IMR-90 (cell line): ENCODE measurements around the gene BCL11A. TPM values are rescaled to one million over a fixed set of nuclear protein-coding genes. Genes with fewer than 3 reads are reported as not detected.

ENCODE experiments used
- ATAC-seq: fragments of 200-7000 bp; cut with Tn5 transposase; 2 replicates; pipeline ENCODE4 v1.9.1; 2020; ENCODE audit warnings: low read depth, mild to moderate bottlenecking, moderate library complexity
- BruUV-seq: library from RNA; stranded (reverse); fragments of 400-500 nt; replicated peaks from 2 replicates; lab custom pipeline; 2021; lab: Mats Ljungman, UMichigan
- CTCF ChIA-PET: fragments of 300-600 bp; formaldehyde crosslinking; extraction: SDS; loops from one replicate; lab custom pipeline; 2021; ENCODE audit warnings: antibody characterized with exemption; lab: Yijun Ruan, JAX
- POLR2A ChIA-PET: fragments of 300-600 bp; sonication (Branson Sonifier 250); formaldehyde crosslinking; loops from one replicate; lab custom pipeline; 2022; ENCODE audit warnings: antibody characterized with exemption; ENCODE audit not compliant: unreplicated experiment; lab: Charles Lee
- DNase-seq: peaks from one replicate; pipeline ENCODE4 v3.0.0; 2013
- H2AFZ ChIP-seq: replicated peaks from 2 replicates; pipeline ENCODE3; 2013; ENCODE audit warnings: low read length, mild to moderate bottlenecking; ENCODE audit not compliant: poor library complexity
- H2AK5ac ChIP-seq: 2 replicates; pipeline ENCODE4 v1.6.1; 2013; ENCODE audit warnings: low read depth, low read length, inconsistent platforms
- H2AK9ac ChIP-seq: replicated peaks from 2 replicates; pipeline ENCODE3; 2013; ENCODE audit warnings: mild to moderate bottlenecking, low read depth, low read length, moderate library complexity; ENCODE audit not compliant: poor library complexity
- H2BK120ac ChIP-seq: 2 replicates; pipeline ENCODE4 v1.6.1; 2013; ENCODE audit warnings: low read depth, low read length, inconsistent platforms
- H2BK15ac ChIP-seq: 3 replicates; pipeline ENCODE4 v1.6.1; 2013; ENCODE audit warnings: low read depth, low read length, inconsistent platforms
- H2BK20ac ChIP-seq: 2 replicates; pipeline ENCODE4 v1.6.1; 2013; ENCODE audit warnings: low read depth, mild to moderate bottlenecking, inconsistent platforms, low read length, moderate library complexity
- H2BK5ac ChIP-seq: 2 replicates; pipeline ENCODE4 v1.6.1; 2013; ENCODE audit warnings: mild to moderate bottlenecking, low read depth, low read length, inconsistent platforms; ENCODE audit not compliant: poor library complexity, severe bottlenecking
- H3K14ac ChIP-seq: replicated peaks from 2 replicates; pipeline ENCODE4 v1.6.1; 2013; ENCODE audit warnings: low read depth, low read length, inconsistent platforms
- H3K18ac ChIP-seq: 2 replicates; pipeline ENCODE4 v1.6.1; 2013; ENCODE audit warnings: low read depth, low read length, control low read depth
- H3K23ac ChIP-seq: 2 replicates; pipeline ENCODE4 v1.6.1; 2013; ENCODE audit warnings: low read depth, low read length, inconsistent platforms
- H3K27ac ChIP-seq: 2 replicates; pipeline ENCODE4 v1.5.1; 2013; ENCODE audit warnings: mild to moderate bottlenecking, control low read depth, low read length; ENCODE audit not compliant: insufficient read depth
- H3K27me3 ChIP-seq: 2 replicates; pipeline ENCODE4 v1.6.1; 2013; ENCODE audit warnings: low read length; ENCODE audit not compliant: control insufficient read depth, insufficient read depth
- H3K36me3 ChIP-seq: 2 replicates; pipeline ENCODE4 v1.6.1; 2013; ENCODE audit warnings: low read length, mixed read lengths; ENCODE audit not compliant: control insufficient read depth, insufficient read depth
- H3K4ac ChIP-seq: 2 replicates; pipeline ENCODE4 v1.6.1; 2013; ENCODE audit warnings: low read depth, low read length, inconsistent platforms
- H3K4me1 ChIP-seq: 2 replicates; pipeline ENCODE4 v1.6.1; 2013; ENCODE audit warnings: low read length, mixed read lengths; ENCODE audit not compliant: control insufficient read depth, insufficient read depth
- H3K4me2 ChIP-seq: 2 replicates; pipeline ENCODE4 v1.6.1; 2013; ENCODE audit warnings: low read depth, mild to moderate bottlenecking, control low read depth, low read length, moderate library complexity
- H3K4me3 ChIP-seq: 2 replicates; pipeline ENCODE4 v1.5.1; 2013; ENCODE audit warnings: low read depth, mild to moderate bottlenecking, control low read depth, low read length, moderate library complexity; ENCODE audit not compliant: insufficient read depth
- H3K56ac ChIP-seq: 2 replicates; pipeline ENCODE4 v1.6.1; 2013; ENCODE audit warnings: low read length, inconsistent platforms; ENCODE audit not compliant: insufficient read depth; ENCODE audit errors: extremely low read depth
- H3K79me1 ChIP-seq, 2 experiments: 2 replicates each; pipeline ENCODE4 v1.6.1; 2013; ENCODE audit warnings: low read length in 2 of 2, inconsistent platforms in 1 of 2, low read depth in 1 of 2
- H3K9ac ChIP-seq: 2 replicates; pipeline ENCODE4 v1.6.1; 2013; ENCODE audit warnings: low read depth, low read length, control low read depth
- H3K9me1 ChIP-seq: 2 replicates; pipeline ENCODE4 v1.6.1; 2013; ENCODE audit warnings: low read length, inconsistent platforms; ENCODE audit not compliant: insufficient read depth
- H3K9me3 ChIP-seq: 2 replicates; pipeline ENCODE4 v1.6.1; 2013; ENCODE audit warnings: low read length; ENCODE audit not compliant: control insufficient read depth, insufficient read depth
- H4K20me1 ChIP-seq: 2 replicates; pipeline ENCODE4 v1.6.1; 2013; ENCODE audit warnings: low read length, inconsistent platforms; ENCODE audit not compliant: insufficient read depth
- H4K5ac ChIP-seq: 2 replicates; pipeline ENCODE4 v1.6.1; 2013; ENCODE audit warnings: mild to moderate bottlenecking, low read depth, low read length, control low read depth
- H4K8ac ChIP-seq, 2 experiments: 2 replicates each; pipeline ENCODE4 v1.6.1; 2013; ENCODE audit warnings: low read depth in 2 of 2, low read length in 2 of 2, control low read depth in 1 of 2, inconsistent platforms in 1 of 2
- H4K91ac ChIP-seq: 2 replicates; pipeline ENCODE4 v1.6.1; 2013; ENCODE audit warnings: low read depth, low read length, inconsistent platforms; ENCODE audit not compliant: insufficient read depth
- ELK1 ChIP-seq: fragments of 150-350 bp; IDR thresholded peaks from 2 replicates; pipeline ENCODE4 v1.6.1; 2016; ENCODE audit warnings: low read depth, mild to moderate bottlenecking, low read length, moderate library complexity, borderline replicate concordance
- FOS ChIP-seq: fragments of 150-350 bp; IDR thresholded peaks from 2 replicates; pipeline ENCODE4 v1.6.1; 2016; ENCODE audit warnings: low read depth, low read length
- MAZ ChIP-seq: IDR thresholded peaks from 2 replicates; pipeline ENCODE4 v1.6.1; 2012; ENCODE audit warnings: low read depth, mild to moderate bottlenecking, low read length, improper control_type of control experiment, moderate library complexity, borderline replicate concordance
- RAD21 ChIP-seq: IDR thresholded peaks from 2 replicates; pipeline ENCODE4 v1.6.1; 2012; ENCODE audit warnings: low read length, improper control_type of control experiment
- WGBS, 2 experiments: methylation state at CpG; one replicate each; pipeline versions ENCODE4 v1.1.5 to v1.1.7; 2013; ENCODE audit warnings: missing lambda C conversion rate in 2 of 2; ENCODE audit not compliant: insufficient read length in 1 of 2; ENCODE audit errors: extremely low coverage in 2 of 2; 5-methylcytosine and 5-hydroxymethylcytosine counted together
- dilution Hi-C: fragments of 300-500 bp; cut with HindIII; formaldehyde crosslinking; loops from one replicate; pipeline ENCODE4 v1.14.3; 2018; ENCODE audit warnings: low sequenced_read_pairs; ENCODE audit not compliant: unreplicated experiment
- in situ Hi-C: fragments of 300-500 bp; cut with MboI; formaldehyde crosslinking; loops from 3 replicates; pipeline ENCODE4 v1.14.3; 2019; ENCODE audit warnings: low sequenced_read_pairs, inconsistent platforms, mixed read lengths
- intact Hi-C: fragments of 100-400 bp; cut with micrococcal nuclease; formaldehyde crosslinking; loops from 2 replicates; pipeline ENCODE4 v1.10.0; 2022
- polyA plus RNA-seq, 3 experiments: library from polyadenylated mRNA; depleted of rRNA; stranded (reverse); fragments of >200 nt; gene quantifications; 2 replicates each; pipeline ENCODE4 v1.2.3, GENCODE V29; 2012; ENCODE audit warnings: low replicate concordance in 1 of 3
- total RNA-seq: library from RNA; depleted of rRNA; stranded (reverse); fragments of >200 nt; gene quantifications from 2 replicates; pipeline ENCODE4 v1.2.3, GENCODE V29; 2012

BCL11A gene
- total and polyA plus RNA-seq, 2 of the 4 experiments (the other 2 are of a cell fraction), result 1.0 to 1.1 TPM

- Histone ChIP-seq H3K4me1 (no peaks in the 10 kb centered on the region), H2AK9ac (no peak overlapping the region), H3K4ac (no peak overlapping the region), H4K91ac (no peak overlapping the region), H3K56ac (no peak overlapping the region), H3K4me2 (no peak overlapping the region), H4K8ac (no peak overlapping the region), H3K79me1 (no peaks in the 10 kb centered on the region), H2BK5ac (no peak overlapping the region), H3K9ac (no peak overlapping the region), H3K27ac (no peak overlapping the region), H3K14ac (no peak overlapping the region), H2AK5ac (no peak overlapping the region), H3K4me3 (no peak overlapping the region), H3K27me3 (peaks cover 23% of the 10 kb centered on the region), H2BK120ac (no peak overlapping the region), H4K20me1 (no peaks in the 10 kb centered on the region), H3K18ac (no peak overlapping the region), H3K9me1 (no peaks in the 10 kb centered on the region), H4K5ac (no peak overlapping the region), H2AFZ (no peak overlapping the region), H2BK20ac (no peak overlapping the region), H2BK15ac (no peak overlapping the region), H3K36me3 (no peaks in the 10 kb centered on the region), H3K9me3 (no peaks in the 10 kb centered on the region), H3K23ac (no peak overlapping the region)
- dilution Hi-C loops (no loop called here), intact Hi-C loops (loop anchor here (5.0 kb wide), 1 partner anchor 1546 kb away; no protein-coding TSS in a partner anchor), in situ Hi-C loops (loop anchor here (10.0 kb wide), 2 partner anchors 1263 to 1543 kb away; no protein-coding TSS in a partner anchor)
- no peak for TF ChIP-seq FOS
- no peak for TF ChIP-seq RAD21
- no peak for TF ChIP-seq ELK1
- no peak for TF ChIP-seq MAZ
- WGBS, 2 experiments, result no CpG with 5 or more reads among the region's 11 CpGs
- ChIA-PET CTCF (interaction anchor here (0.9 kb wide), 1 partner anchor 11 kb away, joined by 3 read pairs; no protein-coding TSS in a partner anchor), POLR2A (no interaction called here)
- no peak for DNase-seq
- ATAC-seq, result no peak
- no TSS peak for BruUV-seq
Measured at GRCh38 chr2:60567919-60568768, 14.7 kb upstream of the BCL11A start.
